ENCODE results near the gene LGALS1. TPM values are rescaled to one million over a fixed set of nuclear protein-coding genes. Genes with fewer than 3 reads are reported as not detected.

The LGALS1 gene
- total RNA-seq, 2 donors from 2014 or later, result 1,470 to 1,957 TPM

DNA sequence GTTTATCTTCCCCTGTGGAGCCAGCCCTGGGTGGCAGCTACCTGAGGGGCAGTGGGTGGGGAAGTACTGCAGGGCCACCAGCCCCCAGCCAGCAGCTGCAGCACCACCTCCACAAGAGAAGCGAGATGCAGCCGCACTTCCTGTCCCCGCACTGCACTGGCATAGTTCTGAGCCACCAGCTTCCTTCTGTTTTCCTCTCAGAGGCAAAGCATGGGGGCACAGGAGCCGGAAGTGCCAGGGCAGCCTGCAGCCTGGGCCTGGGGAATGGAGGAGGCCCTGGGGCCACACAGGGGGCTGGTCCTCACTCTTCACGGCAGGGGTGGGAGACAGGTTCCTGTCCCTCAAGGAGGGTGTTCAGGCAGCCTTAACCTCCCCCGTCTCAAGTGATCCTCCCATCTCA is 47.9 kb upstream of the LGALS1 start:
- TF ChIP-seq CTCF (IDR thresholded peaks at IDR 0.05), result no peak
- no peak for DNase-seq (ENCODE audit: low spot score)
- Histone ChIP-seq H3K4me1 (ENCODE audit: control insufficient read depth in 1 of 2, low read depth in 2 of 2) (peaks cover 14 to 23% of the 10 kb centered on the region in 2 donors), H3K36me3 (peaks cover 14% of the 10 kb centered on the region), H3K9me3 (no peaks in the 10 kb centered on the region), H3K27ac (peak overlapping the region; percentile 64 to 66), H3K4me3 (no peak overlapping the region), H3K27me3 (replicated peaks; ENCODE audit: insufficient read depth) (no peaks in the 10 kb centered on the region)
- no peak for ATAC-seq (ENCODE audit: insufficient number of reproducible peaks, low FRiP score, low read depth)

DNA sequence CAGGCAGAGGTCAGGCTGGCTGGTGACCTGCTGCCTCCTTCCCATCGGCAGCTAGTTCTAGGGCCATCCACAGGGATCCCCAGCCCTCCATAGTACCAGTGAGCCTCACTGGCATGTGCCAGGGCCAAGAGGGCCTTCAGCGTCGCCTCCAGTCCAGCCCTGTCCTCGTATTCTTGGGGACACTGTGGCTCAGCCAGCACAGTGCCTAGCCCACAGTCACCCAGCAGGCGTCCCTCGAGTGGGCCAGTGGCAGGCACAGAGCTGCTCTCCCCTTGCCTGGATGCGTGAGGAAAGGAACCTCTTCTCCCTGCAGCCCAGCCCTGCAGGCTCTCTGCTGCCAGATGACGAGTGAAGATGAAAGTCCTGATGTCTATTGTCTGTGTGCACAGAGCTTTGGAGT is 46.6 kb upstream of the LGALS1 start:
- ATAC-seq (ENCODE audit: insufficient number of reproducible peaks, low FRiP score, low read depth) (no peak), DNase-seq (ENCODE audit: low spot score) (no peak)
- Histone ChIP-seq H3K27ac (no peak overlapping the region), H3K27me3 (replicated peaks; ENCODE audit: insufficient read depth) (no peaks in the 10 kb centered on the region), H3K36me3 (peaks cover 14% of the 10 kb centered on the region), H3K4me3 (no peak overlapping the region), H3K4me1 (ENCODE audit: control insufficient read depth in 1 of 2, low read depth in 2 of 2) (peaks cover 21 to 35% of the 10 kb centered on the region in 2 donors), H3K9me3 (no peaks in the 10 kb centered on the region)
- TF ChIP-seq CTCF (IDR thresholded peaks at IDR 0.05), result no peak

DNA sequence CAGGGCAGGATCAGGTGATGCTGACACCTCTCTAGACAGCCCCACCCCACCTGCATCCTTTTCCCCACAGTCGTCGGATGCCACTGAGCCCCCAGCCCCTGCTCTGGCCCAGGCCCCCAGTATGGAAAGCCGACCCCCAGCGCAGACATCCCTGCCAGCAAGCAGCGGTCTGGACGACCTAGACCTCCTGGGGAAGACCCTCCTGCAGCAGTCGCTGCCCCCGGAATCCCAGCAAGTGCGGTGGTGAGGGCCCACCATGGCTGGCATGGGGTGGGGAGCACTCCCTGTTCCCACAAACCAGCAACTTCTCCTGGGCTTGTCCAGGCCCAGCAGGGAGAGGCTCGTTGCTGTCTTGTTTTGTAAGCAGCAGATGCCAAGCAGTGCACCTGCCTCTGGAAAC is 45.5 kb upstream of the LGALS1 start:
- H3K27ac ChIP-seq, result no peak overlapping the region
- DNase-seq (ENCODE audit: low spot score), result no peak
- no peak overlapping the region for H3K4me3 ChIP-seq
- H3K36me3 ChIP-seq, result peaks cover 14% of the 10 kb centered on the region
- ATAC-seq (ENCODE audit: insufficient number of reproducible peaks, low FRiP score, low read depth), result no peak
- no peaks in the 10 kb centered on the region for H3K27me3 ChIP-seq (replicated peaks; ENCODE audit: insufficient read depth)
- H3K9me3 ChIP-seq, result no peaks in the 10 kb centered on the region
- peaks cover 30 to 46% of the 10 kb centered on the region in 2 donors for H3K4me1 ChIP-seq (ENCODE audit: control insufficient read depth in 1 of 2, low read depth in 2 of 2)
- no peak for TF ChIP-seq CTCF (IDR thresholded peaks at IDR 0.05)

DNA sequence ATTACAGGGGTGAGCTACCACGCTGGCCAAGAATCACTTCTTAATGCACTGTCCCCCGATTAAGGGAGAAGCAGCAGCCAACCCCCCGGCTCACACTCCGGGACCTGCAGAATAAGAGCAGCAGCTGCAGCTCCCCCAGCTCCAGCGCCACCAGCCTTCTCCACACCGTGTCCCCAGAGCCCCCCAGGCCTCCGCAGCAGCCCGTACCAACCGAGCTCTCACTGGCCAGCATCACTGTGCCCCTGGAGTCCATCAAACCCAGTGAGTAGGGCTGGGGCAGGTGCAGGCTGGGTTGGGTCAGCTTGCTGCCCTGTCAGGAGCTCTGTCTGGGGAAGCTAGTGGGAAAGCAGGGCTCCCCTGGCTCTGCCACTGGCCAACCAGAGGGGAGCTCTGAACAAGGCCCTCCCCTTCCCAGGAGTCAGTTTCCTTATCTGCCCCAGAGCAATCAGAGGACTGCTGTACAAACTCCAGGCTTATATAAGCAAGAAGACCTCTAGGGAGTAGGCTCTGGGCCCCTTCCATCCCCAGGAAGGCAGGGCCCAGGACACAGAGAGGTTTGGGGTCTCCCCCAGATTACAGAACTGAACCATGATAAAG is 44.5 kb upstream of the LGALS1 start:
- Histone ChIP-seq H3K27ac (no peak overlapping the region), H3K4me1 (ENCODE audit: control insufficient read depth in 1 of 2, low read depth in 2 of 2) (peaks cover 27 to 41% of the 10 kb centered on the region in 2 donors), H3K36me3 (peaks cover 14% of the 10 kb centered on the region), H3K4me3 (no peak overlapping the region), H3K9me3 (no peaks in the 10 kb centered on the region), H3K27me3 (replicated peaks; ENCODE audit: insufficient read depth) (no peaks in the 10 kb centered on the region)
- TF ChIP-seq CTCF (IDR thresholded peaks at IDR 0.05), result no peak
- ATAC-seq (ENCODE audit: insufficient number of reproducible peaks, low FRiP score, low read depth) (no peak), DNase-seq (ENCODE audit: low spot score) (no peak)

GRCh38 chr22:37631448-37632173 is 43.8 kb upstream of the LGALS1 start:
- Histone ChIP-seq H3K4me3 (no peak overlapping the region), H3K27ac (no peak overlapping the region), H3K4me1 (ENCODE audit: control insufficient read depth in 1 of 2, low read depth in 2 of 2) (peaks cover 23 to 35% of the 10 kb centered on the region in 2 donors), H3K27me3 (replicated peaks; ENCODE audit: insufficient read depth) (no peaks in the 10 kb centered on the region), H3K36me3 (peaks cover 14% of the 10 kb centered on the region), H3K9me3 (no peaks in the 10 kb centered on the region)
- no peak for DNase-seq (ENCODE audit: low spot score)
- no peak for ATAC-seq (ENCODE audit: insufficient number of reproducible peaks, low FRiP score, low read depth)
- no peak for TF ChIP-seq CTCF (IDR thresholded peaks at IDR 0.05)

Measured in thoracic aorta (tissue), 2 donors.